Suprapubic skin (tissue), 4 donors: ENCODE data around the gene CCDC68.

Experiments used
- EP300 ChIP-seq: sonication (generic); formaldehyde crosslinking; IDR thresholded peaks from one replicate; pipeline ENCODE4 v1.6.1; 2017; ENCODE audit warnings: antibody characterized with exemption
- POLR2A ChIP-seq, 2 donors: fragments of 450-650 bp; IDR thresholded peaks; one replicate each; pipeline ENCODE4 v1.6.1; 2017; ENCODE audit warnings: antibody characterized with exemption in 2 of 2, mild to moderate bottlenecking in 2 of 2, moderate library complexity in 2 of 2
- POLR2AphosphoS5 ChIP-seq, 3 donors: sonication (generic); formaldehyde crosslinking; IDR thresholded peaks; one replicate each; pipeline ENCODE4 v1.6.1; 2017; ENCODE audit warnings: antibody characterized with exemption in 3 of 3
- TF ChIP-seq, protein P1 (sequence below), 2 donors: fragments of 200-600 bp in 1 of 2; fragments of 450-650 bp in 1 of 2; sonication (generic) in 1 of 2; IDR thresholded peaks; one replicate each; pipeline ENCODE4 v1.5.1; 2016 to 2019; ENCODE audit warnings: antibody characterized with exemption in 2 of 2, mild to moderate bottlenecking in 1 of 2, moderate library complexity in 1 of 2

DNA sequence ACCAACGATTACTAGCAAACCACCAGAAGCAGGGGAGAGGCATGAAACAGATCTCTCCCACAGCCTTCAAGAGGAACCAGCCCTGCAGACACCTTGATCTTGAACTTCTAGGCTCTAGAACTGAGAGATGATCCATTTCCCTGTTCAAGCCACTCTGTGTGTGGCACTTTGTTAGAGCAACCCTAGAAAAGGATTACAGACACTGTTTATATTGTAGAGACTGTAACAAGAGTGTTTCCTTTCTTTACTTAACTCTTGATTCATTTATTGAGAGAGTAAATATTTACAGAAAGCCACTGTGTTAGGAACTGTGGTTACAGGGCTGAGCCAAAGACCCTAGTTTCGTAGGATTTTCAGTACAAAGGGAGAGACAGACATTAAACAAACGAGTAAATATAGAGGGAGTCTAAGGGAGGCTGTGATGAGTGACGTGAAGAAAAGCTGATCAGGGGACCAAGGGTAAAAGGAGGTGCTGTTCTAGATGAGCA, 10.9 kb downstream of the CCDC68 start:
- TF ChIP-seq, protein P1, sequence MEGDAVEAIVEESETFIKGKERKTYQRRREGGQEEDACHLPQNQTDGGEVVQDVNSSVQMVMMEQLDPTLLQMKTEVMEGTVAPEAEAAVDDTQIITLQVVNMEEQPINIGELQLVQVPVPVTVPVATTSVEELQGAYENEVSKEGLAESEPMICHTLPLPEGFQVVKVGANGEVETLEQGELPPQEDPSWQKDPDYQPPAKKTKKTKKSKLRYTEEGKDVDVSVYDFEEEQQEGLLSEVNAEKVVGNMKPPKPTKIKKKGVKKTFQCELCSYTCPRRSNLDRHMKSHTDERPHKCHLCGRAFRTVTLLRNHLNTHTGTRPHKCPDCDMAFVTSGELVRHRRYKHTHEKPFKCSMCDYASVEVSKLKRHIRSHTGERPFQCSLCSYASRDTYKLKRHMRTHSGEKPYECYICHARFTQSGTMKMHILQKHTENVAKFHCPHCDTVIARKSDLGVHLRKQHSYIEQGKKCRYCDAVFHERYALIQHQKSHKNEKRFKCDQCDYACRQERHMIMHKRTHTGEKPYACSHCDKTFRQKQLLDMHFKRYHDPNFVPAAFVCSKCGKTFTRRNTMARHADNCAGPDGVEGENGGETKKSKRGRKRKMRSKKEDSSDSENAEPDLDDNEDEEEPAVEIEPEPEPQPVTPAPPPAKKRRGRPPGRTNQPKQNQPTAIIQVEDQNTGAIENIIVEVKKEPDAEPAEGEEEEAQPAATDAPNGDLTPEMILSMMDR (IDR thresholded peaks at IDR 0.05), result no peak
- TF ChIP-seq POLR2AphosphoS5 (IDR thresholded peaks at IDR 0.05) (no peak), POLR2A (IDR thresholded peaks at IDR 0.05) (no peak), EP300 (no peak)
